Measurements from ENCODE around the gene OR10V1.

Gene OR10V1, protein sequence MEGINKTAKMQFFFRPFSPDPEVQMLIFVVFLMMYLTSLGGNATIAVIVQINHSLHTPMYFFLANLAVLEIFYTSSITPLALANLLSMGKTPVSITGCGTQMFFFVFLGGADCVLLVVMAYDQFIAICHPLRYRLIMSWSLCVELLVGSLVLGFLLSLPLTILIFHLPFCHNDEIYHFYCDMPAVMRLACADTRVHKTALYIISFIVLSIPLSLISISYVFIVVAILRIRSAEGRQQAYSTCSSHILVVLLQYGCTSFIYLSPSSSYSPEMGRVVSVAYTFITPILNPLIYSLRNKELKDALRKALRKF

DNA sequence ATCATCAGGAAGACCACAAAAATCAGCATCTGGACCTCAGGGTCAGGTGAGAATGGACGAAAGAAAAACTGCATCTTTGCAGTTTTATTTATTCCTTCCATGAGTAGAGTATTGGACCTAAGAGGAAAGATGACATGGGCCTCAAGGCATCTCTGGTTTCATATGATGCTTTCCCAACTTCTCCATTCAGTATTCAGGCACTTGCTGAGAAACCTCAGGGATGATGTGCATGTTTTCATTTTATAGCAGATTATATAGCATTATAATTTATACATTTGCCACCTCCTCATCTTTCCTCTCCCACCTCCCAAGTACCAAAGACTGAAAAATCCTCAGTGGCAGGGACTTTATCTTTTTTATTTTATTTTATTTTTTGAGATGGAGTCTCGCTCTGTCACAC is at the start of gene OR10V1:
Gene OR10V1, minus strand, starts transcription at position 101 of the 400 bp plus-strand sequence. Its CDS starts 0 bp downstream, at position 101.
- no peak for DNase-seq (ENCODE audit: low read depth)
- no peak within 1 kb of the TSS for H3K4me3 ChIP-seq (ENCODE audit: low read depth, low read length)

- H3K4me3 ChIP-seq (ENCODE audit: low read depth, low read length), result no peak overlapping the region
- no peak for DNase-seq (ENCODE audit: low read depth)
Observed at GRCh38 chr11:59761993-59762392, 48.3 kb upstream of the OR10V1 start.

DNA sequence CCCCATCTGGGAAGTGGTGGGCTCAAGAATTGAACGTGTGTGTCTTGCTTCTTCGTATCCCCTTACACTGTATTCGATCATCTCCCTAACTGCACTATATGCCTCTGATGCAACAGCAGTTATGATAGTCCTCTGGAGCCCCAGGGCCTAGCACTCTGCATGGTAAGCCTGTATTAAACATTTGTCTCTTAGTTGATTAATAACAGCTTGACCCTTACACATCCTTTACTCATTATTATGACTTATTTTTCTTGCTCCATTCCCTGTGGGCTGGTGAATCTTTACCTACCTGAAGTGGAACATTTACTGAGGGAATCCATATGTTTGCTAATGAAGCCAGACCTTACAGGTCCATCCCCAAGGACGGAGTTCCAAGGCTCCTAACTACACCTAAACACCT is 47.1 kb upstream of the OR10V1 start:
- H3K4me3 ChIP-seq (ENCODE audit: low read depth, low read length), result no peak overlapping the region
- DNase-seq (ENCODE audit: low read depth), result no peak

DNA sequence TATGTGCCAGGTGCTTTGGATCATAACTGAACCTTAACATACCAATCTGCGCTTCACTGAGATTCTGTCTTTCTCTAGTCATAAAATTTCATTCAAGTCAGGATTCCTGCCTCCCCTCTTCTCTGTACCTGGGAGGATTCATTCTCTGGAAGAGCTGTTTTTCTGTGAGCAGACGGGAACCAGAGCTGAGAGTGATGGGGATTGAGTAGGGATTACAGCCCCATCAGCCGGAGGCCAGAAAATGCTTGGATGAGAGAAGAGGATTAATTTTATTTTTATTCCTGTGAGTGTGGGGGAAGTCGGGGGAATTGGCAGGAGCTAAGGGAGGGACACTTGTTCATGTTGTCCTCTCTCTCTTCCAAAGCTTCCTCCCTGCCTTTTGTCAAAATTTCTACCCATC is 46.3 kb upstream of the OR10V1 start:
- DNase-seq (ENCODE audit: low read depth), result no peak
- H3K4me3 ChIP-seq (ENCODE audit: low read depth, low read length), result no peak overlapping the region

GRCh38 chr11:59758401-59759037 is 44.9 kb upstream of the OR10V1 start:
- no peak for DNase-seq (ENCODE audit: low read depth)
- H3K4me3 ChIP-seq (ENCODE audit: low read depth, low read length), result no peak overlapping the region

DNA sequence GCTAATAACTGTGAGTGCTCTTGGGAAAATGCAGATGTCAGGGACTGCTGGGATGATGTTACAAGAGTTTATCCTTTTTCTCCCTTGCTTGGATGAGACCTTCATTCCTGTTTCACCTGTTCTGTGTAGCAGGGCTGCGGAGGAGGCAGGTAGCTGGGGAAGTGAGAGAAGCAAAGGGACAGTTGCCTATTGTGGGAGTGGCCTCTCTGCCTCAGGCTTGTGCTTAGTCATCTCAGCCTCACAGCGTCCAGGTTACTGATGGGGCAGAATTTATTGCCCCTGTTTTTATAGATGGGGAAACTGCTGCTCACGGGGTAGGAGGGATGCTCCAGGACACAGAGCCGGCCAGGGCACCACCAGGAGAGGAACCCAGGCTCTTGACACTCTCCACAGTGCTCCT is 43.2 kb upstream of the OR10V1 start:
- no peak overlapping the region for H3K4me3 ChIP-seq (ENCODE audit: low read depth, low read length)
- no peak for DNase-seq (ENCODE audit: low read depth)

GRCh38 chr11:59756558-59756840 is 42.9 kb upstream of the OR10V1 start:
- DNase-seq (ENCODE audit: low read depth), result no peak
- H3K4me3 ChIP-seq (ENCODE audit: low read depth, low read length), result no peak overlapping the region

DNA sequence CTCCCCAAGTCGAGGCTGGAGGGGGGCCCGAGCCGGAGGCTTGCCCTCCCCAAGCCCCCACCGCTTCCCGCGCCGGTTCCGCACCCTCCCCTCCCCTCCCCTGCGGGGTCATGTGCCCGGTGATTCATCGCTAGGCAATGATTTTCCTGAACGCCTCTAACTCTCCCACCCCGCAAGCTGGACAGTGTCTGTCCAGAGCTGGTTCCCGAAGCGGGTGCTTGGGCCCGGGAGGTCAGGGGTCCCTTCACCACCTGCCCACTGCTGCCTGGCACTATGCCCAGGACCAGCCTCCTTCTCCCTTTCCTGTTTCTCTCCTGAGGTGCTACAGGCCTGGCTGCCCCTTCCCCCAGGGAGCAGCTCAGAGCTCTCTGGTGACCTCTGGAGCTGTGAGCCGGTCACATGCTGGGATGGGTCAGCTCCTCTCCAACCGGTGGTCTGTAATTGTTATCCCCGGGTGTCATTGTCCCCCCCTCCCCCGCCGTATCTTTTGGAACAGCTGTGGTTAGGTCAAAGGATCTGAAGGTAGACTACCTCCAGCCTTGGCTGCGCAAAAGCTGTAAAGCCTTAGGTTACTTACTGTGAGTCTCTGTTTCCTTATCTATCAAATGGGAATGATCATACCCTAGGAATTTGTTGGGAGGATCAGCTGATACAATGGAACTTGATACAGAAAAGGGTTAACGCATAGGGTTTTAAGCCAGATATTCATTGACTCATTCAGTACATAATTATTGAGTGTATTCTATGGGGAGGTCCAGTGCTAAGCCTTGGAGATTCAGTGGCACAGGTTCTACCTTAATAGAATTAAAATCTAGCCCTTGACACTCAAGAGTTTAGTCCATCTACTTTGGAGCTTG is 42.3 kb upstream of the OR10V1 start:
- peak overlapping the region; percentile 84 for H3K4me3 ChIP-seq (ENCODE audit: low read depth, low read length)
- DNase-seq (ENCODE audit: low read depth), result no peak

DNA sequence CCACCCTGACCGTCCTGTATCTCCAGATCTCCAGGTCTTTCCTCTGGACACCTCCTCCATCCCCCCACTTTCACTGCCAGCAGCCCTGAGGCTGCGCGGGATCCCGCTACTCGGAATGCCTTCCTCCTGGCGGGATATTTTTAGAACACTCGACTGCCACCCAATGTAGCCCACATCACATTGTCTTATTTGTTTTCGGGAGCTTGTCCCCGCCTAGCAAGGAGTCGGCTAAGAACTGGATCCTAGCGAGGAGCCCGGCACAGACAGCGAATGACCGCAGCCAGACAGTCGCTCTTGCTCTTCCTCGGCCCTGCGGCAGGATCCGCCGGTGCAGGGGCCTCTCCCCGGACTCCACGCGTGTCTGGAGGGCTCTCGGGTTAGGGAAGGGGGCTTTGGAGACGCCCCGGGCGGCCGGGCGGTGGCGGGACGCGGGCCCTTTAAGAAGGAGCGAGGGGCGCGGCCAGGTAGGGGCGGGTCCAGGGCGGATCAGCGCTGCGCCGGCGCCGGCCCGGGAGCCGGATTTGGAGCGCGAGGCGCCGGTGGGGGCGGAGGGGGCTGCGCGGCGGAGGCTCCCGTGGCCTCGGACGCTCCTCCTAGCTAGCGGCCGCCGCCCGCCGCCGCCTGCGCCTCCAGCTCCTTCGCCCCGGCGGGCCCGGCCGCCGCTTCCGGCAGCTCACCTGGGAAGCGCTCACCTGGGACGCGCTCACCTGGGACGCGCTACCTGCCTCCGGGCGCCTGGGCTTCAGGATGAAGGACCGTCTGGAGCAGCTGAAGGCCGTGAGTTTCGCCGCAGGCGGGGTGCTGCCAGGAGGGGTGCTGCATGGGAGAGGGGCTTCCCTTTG is 41.4 kb upstream of the OR10V1 start, which contains the start of gene STX3:
Gene STX3, plus strand, starts transcription at position 518 of the 842 bp plus-strand sequence. Its CDS starts 230 bp downstream, at position 748.
- H3K4me3 ChIP-seq (ENCODE audit: low read depth, low read length), result peak within 1 kb of the TSS; percentile 84
- DNase-seq (ENCODE audit: low read depth), result no peak

- H3K4me3 ChIP-seq (ENCODE audit: low read depth, low read length), result peak overlapping the region; percentile 84
- no peak for DNase-seq (ENCODE audit: low read depth)
Observed at GRCh38 chr11:59754494-59754858, 40.8 kb upstream of the OR10V1 start.

DNA sequence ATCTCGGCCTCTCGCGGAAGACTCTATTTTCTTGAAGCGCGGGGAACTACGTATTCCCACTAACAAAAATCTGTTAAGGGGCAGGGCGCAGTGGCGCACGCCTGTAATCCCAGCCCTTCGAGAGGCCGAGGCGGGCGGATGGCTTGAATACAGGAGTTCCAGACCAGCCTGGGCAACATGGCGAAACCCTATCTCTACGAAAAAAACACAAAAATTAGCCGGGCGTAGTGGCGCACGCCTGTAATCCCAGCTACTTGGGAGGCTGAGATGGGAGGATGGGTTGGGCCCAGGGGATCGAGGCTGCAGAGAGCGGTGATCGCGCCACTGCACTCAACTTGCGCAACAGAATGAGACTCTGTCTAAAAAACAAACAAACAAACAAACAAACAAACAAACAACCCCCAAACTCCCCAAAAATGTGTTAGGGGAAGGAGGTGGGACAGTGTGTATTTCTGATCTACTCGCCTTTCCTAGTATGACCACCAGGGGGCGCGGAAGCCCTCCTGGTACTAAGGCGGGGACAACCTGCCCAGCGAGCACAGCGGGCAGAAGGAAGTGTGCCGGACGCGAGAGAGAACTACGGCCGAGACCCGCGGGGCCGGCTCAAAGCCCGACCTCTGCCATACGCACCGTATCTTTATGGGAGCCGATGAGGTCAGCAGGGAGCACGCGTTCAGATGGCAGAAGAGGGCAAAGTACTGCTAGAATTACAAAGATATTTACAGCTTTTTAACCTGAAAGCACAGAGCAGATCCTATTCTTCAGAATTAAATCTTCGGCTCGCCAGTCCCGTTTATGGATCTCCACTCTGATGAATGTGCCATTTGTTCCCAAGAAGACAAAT is 40.2 kb upstream of the OR10V1 start:
- DNase-seq (ENCODE audit: low read depth), result no peak
- H3K4me3 ChIP-seq (ENCODE audit: low read depth, low read length), result peak overlapping the region; percentile 84

GRCh38 chr11:59746111-59746510 is 32.5 kb upstream of the OR10V1 start:
- DNase-seq (ENCODE audit: low read depth), result no peak
- no peak overlapping the region for H3K4me3 ChIP-seq (ENCODE audit: low read depth, low read length)

DNA sequence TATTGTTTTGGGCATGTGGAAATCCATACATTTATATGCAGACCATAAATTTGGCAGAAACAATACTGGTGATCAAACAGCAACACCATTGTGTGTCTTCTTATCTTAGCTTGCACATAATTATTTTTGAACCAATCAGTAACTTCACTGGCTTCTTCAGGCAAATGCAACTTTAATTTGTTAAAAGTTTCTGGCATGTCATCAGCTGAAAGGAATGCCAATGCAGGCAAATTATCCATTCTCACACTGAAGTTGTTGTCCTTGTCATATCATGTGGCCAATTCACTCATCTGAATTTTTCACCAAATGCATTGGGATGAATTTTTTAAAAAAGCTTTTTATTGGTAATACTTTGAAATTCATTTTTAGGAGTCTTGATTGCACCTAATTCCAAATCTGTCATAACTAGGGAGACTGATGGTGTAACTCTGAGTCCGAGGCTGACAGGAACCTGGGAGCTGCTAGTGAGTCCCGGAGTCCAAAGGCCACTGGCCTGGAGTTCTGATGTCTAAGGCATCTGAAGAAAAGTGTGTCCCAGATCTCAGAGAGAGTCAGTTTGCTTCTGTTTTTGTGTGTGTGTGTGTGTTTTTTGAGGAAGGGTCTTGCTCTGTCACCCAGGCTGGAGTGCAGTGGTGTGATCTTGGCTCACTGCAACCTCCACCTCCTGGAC is 17.4 kb upstream of the OR10V1 start:
- no peak overlapping the region for H3K4me3 ChIP-seq (ENCODE audit: low read depth, low read length)
- no peak for DNase-seq (ENCODE audit: low read depth)

GRCh38 chr11:59729834-59730233 is 16.2 kb upstream of the OR10V1 start:
- no peak overlapping the region for H3K4me3 ChIP-seq (ENCODE audit: low read depth, low read length)
- DNase-seq (ENCODE audit: low read depth), result no peak

- no peak for DNase-seq (ENCODE audit: low read depth)
Observed at GRCh38 chr11:59728913-59729312, 15.3 kb upstream of the OR10V1 start.

GRCh38 chr11:59728154-59728553 is 14.5 kb upstream of the OR10V1 start:
- DNase-seq (ENCODE audit: low read depth), result no peak
- H3K4me3 ChIP-seq (ENCODE audit: low read depth, low read length), result no peak overlapping the region

More at GRCh38 chr11:59728913-59729312, 15.3 kb upstream of the OR10V1 start:
- no peak overlapping the region for H3K4me3 ChIP-seq (ENCODE audit: low read depth, low read length)

- DNase-seq (ENCODE audit: low read depth), result no peak
- H3K4me3 ChIP-seq (ENCODE audit: low read depth, low read length), result no peak overlapping the region
Observed at GRCh38 chr11:59727426-59727825, 13.8 kb upstream of the OR10V1 start.

DNA sequence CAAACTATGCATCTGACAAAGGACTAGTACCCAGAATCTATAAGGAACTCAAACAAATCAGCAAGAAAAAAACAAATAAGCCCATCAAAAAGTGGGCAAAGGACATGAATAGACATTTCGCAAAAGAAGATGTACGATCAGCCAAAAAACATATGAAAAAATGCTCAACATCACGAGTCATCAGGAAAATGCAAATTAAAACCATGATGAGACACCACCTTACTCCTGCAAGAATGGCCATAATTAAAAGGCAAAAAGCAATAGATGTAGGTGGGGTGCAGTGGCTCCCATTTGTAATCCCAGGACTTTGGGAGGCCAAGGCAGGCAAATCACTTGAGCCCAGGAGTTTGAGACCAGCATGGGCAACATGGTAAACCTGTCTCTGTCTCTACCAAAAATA is 10.4 kb upstream of the OR10V1 start:
- DNase-seq (ENCODE audit: low read depth), result no peak
- H3K4me3 ChIP-seq (ENCODE audit: low read depth, low read length), result no peak overlapping the region
